HG03521 (cell line): ENCODE data around the gene MAMDC4.
A peak's percentile ranks its signal among the peaks of the same experiment; 100 is the strongest.
"Not testable (repeated sequence)": the region's sequence is repeated elsewhere in the genome, so short reads cannot be mapped to it uniquely, and the experiment has no call there.

Experiments used
- ATAC-seq: cut with Tn5 transposase; IDR thresholded peaks from one replicate; pipeline ENCODE4 v1.9.1; 2021; ENCODE audit warnings: mild to moderate bottlenecking, moderate library complexity; ENCODE audit not compliant: unreplicated experiment

Gene MAMDC4

DNA sequence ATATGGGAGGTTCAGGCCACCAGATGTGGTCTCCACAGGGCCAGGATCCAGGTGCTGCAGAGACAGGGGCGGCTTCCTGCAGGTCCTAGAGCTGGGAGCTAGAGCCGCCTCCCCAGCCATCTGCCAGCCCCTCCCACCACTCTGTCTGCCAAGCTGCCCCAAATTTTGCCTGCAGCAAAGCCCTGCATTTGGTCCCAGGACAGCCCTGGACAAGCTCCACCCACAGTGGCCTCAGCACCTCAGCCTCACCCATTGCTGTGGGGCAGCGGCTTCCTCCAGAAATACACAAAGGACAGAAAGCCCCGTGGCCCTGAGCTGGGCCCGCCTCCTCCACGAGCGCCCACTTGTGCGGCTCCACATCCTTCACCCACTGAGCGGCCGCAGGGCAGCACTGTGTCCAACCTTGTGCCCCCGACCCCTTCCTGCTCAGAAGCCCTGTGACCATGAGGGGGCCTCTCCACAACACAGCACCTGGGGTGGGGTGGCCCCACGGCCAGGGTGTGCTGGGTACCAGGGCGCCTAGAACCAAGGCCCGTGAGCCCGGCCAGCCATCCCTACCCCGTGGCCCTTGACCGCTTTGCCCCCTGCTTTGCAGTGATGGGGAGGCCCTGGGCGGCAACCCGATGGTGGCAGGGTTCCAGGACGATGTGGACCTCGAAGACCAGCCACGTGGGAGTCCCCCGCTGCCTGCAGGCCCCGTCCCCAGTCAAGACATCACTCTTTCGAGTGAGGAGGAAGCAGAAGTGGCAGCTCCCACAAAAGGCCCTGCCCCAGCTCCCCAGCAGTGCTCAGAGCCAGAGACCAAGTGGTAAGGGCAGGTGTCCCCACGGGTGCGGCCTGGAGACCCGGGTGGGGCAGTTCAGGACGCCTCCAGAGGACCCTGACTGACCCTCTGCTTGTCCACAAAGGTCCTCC is 13.6 kb upstream of the MAMDC4 start:
- no peak for ATAC-seq

DNA sequence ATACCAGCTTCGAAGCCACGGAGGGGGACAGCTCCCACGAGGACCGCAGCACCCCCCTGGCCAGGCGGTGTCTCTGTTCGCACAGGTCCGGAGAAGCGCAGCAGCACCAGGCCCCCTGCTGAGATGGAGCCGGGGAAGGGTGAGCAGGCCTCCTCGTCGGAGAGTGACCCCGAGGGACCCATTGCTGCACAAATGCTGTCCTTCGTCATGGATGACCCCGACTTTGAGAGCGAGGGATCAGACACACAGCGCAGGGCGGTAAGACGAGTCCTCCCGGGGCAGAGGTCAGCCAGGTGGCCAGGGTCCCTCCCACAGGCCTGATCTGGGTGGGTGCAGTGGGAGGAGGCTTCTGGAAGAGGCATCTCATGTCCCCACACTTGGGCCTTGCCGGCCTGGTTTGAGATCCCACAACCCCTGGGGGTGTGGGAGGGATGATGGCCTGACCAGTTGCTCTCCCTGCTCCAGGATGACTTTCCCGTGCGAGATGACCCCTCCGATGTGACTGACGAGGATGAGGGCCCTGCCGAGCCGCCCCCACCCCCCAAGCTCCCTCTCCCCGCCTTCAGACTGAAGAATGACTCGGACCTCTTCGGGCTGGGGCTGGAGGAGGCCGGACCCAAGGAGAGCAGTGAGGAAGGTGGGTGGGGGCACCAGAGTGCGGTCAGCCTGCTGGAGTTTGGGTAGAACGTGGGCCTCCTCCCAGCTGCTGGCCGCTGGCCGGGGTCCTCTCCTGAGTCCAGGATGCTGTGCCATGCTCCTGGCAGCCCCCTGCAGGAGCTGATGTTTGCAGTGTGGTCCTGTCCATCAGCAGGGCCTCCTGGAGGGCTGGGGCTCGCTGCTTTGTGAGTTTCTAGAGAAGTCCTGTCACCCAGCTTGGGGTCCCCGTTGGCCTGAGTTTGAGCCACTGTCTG is 12.7 kb upstream of the MAMDC4 start:
- no peak for ATAC-seq

DNA sequence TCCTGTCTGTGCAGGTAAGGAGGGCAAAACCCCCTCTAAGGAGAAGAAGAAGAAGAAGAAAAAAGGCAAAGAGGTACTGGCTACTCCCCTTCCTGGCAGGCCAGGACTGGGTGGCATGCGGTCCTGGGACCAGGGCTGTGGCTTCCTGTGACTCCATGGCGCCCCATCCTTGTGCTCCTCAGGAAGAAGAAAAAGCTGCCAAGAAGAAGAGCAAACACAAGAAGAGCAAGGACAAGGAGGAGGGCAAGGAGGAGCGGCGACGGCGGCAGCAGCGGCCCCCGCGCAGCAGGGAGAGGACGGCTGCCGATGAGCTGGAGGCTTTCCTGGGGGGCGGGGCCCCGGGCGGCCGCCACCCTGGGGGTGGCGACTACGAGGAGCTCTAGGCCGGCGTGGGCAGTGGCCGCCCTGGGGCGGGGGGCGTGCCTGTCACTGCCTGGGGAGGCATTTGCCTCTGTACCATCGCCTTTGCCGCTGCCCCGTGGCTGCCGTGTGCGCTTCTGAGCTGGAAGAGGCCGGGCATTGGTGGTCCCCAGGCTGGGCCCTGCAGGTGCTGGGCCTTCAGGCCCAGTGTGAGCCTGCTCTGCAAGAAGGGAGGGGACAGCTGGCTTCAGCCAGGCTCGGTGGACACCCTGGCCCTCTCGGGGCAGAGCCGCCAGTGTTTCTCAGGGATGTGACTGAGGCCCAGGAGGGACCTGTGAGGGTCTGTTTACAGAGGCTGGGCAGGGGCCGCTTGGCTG is 11.8 kb upstream of the MAMDC4 start:
- no peak for ATAC-seq

DNA sequence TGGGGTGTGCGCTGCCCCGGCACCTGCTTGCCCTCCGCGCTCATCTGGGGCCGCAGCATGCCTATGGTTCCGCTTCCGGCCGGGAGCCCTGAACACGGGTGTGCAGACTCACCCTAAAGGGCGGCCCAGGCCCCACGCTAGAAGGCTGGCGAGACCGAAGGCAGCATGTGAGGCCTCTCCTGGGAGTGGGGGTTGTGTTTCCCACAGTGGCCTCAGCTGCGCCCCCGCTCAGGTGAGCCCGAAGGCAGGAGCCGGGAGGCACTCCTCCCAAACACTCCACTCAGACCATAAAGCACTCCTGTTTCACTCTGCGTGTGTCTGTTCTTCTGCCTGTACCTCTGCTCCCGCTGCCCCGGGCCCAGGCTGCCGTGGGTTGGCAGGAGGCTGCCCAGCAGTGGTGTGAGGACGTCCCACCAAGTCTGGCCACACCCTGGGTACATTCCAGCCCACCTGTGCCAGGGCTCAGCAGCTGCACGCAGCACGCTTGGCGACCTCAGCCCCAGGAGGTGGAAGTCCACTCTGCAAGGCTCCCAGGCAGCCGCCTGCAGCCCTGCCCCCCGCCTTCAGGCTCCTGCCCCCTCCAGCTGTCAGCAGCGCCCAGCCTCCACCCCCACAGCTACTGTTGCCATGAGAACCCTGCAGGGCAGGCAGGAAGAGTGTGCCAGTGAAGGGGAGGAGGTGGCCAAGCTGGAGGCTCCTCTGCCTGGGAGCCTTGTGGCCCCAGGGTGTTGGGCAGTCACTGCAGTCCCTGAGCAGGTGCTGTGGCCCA is 11.1 kb upstream of the MAMDC4 start:
- no peak for ATAC-seq

DNA sequence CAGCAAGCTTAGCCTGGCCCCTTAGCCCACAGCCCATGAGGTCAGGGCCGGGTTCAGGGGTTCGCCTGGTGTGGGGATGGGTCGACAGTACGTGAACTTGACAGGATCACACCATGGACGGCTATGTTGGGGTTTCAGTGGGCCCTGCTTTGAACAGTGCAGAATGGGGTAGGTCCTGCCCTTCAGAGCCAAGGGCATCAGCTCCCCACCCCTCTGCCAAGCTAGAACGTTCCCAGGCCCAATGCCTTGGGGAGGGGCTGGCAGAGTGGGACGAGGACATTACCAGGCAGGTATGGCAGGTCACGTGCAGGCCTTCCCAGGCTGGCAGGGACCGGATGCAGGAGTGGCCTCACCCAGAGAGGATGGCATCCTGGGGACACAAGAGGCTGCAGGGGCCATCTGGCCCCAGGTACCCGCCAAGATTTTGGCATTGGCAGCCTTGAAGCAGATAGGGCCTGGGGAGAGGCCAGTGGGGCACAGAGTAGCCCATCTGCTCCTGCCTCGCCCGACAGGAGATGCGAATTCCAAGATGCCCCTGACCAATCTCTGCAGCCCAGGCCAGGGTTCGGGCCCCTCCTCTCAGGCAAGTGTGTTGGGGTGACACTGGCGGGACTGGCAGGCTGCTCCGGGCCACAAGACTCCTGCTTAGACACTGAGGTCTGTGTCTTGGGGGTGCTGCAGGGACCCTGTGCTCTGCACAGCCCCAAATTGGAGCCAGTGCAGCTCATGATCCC is 10.3 kb upstream of the MAMDC4 start:
- not testable (repeated sequence) for ATAC-seq

DNA sequence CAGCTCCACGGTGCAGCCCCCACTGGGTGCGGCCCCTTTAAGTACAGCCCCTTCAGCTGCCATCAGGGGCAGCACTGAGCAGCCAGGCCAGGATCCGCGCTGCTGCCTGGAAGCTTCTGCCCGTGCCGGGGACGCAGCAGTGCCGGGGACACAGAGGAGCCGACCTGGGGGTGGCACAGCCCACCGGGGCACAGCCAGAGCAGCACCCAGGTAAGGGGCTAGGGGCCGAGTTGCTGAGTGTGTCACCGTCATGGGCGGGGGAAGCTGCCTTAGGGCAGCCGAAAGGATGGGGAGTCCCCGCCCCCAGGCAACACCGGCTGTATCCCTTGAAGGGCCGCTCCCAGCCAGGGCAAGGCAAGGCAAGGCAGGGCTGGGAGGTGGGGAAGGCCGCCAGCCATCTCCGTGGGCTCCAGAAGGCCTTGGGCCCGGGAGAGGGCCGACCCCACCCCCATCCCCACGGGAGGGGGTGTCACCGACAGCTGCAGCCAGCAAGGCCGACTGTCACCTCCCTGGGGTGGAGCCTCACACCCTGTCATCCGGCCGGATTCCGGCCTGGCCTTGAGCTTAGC is 9.7 kb upstream of the MAMDC4 start, which contains the start of gene AJM1:
Gene AJM1 (plus strand): TSS at position 99 of the 569 bp plus-strand sequence. CDS start 1,937 bp downstream, outside the sequence.
- peak; percentile 66 for ATAC-seq

DNA sequence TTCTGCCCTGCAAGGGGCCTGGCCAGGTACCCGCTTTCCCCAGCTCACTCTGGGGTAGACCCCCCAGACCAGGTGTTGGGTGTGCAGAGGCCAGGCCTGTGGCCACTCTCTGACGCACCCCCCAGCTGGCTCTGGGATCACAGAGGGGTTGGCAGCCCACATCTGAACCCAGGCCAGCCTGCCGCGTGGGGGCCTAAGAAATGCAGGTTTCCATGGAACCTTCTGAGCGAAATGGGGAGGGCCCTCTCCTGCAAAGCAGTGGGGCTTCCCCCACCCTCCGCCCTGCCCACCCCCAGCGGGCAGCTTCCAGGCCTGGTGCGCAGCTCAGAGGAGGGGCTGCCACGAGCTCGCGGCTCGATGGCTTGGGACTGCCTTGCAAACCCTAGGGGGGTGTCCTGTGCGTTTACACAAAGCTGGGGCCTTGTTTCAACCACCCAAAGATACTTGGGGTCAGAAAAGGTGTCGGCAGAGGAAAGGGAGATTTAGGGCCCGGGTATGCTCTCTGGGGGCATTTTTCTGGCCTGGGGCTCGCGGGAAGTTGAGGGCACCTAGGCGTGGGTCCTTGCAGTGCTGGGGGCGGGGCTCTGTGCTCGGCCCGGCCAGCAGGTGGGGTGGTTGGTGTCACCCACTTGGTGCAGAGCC is 8.9 kb upstream of the MAMDC4 start:
- not testable (repeated sequence) for ATAC-seq

DNA sequence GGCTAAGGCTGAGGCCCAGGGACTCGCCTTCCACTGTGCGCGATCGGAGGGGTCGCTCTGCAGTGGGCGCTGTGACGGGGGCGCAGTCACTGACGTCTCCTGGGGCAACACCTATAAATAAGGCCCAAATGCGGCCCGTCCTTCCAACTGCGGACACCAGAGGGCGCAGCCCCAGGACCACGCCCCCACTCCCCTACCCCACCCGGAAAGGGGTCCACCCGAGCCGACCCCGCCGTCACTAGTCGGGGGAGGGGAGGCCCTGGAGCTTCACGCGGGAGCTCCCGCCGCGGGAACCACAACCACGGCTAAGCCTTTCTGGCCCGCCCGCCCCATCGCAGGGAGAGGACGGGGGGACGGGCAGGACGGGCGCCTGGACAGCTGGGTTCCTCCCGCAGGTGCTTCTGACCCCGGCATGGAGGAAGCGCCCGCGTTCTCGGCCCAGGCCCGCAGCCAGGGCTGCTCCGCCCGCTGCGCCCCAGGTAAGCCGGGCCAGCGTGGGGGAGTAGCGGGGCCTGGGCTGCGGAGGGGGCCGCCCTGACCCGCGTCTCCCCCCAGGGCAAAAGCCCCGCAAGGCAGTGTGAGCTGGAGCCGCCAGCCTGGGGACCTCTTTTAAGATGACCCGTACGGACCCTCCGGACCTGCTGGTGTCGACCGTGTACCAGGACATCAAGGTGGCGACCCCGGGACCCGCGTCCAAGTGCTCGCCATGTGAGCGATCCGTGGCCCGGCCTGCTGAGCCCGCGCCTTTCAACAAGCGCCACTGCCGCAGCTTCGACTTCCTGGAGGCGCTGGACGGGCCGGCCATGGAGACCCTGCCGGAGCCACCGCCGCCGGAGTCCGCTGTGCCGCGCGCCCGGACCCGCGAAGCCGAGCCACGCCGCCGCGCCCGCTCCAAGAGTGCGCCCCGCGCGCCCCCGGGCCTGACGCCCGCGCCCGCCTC is 8.1 kb upstream of the MAMDC4 start:
- ATAC-seq = not testable (repeated sequence)

DNA sequence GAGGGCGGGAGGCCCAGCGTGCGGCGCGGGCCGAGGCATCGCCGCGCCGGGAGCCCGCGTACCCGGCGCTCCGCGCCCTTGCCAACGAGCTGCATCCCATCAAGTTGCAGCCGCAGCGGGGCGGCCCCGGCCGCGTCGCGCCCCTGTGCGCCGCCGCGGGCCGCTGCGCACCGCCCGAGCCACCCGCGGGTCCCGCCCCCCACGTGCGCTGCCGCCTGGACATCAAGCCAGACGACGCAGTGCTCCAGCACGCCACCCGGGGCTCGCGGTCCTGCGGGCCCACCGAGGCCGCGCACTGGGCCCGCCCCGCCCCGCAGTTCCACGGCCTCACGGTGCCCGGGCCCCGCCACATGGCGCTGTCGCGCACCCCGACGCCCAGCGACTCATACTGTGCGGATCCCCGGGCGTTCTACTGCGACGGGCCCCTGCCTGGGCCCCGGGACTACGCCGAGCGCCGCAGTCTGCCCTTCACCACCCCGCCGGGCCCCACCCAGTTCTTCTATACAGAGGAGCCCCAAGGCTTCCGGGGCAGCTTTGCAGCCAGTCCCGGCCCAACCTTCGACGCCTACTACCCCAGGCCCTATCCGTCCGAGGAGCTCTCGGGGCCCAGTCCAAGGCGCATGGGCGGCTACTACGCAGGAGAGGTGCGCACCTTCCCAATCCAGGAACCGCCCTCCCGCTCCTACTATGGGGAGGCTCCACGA is 7.2 kb upstream of the MAMDC4 start:
- no peak for ATAC-seq

DNA sequence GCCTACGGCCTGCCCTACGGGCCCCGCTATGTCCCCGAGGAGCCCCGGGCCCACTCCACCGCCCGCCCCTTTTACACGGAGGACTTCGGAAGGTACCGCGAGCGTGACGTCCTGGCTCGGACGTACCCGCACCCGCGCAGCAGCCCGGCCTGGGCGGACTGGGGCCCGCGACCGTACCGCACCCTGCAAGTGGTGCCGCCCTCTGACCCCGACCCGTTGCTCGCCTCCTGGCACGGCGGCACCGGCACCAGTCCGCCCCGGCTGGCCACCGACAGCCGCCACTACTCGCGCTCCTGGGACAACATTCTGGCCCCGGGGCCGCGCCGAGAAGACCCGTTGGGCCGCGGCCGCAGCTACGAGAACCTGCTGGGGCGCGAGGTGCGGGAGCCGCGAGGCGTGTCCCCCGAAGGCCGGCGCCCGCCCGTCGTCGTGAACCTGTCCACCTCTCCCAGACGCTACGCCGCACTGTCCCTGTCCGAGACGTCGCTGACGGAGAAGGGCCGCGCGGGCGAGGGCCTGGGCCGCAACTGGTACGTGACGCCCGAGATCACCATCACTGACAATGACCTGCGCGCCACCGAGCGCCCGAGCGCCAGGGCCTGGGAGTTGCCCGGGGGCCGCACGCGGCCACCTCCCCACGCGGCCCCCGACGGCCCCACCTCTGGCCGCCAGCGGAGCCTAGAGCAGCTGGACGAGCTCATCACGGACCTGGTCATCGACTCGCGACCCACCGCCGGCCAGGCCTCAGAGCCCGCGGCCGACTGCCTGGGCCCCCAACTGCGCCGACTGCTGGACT is 6.5 kb upstream of the MAMDC4 start:
- no peak for ATAC-seq

DNA sequence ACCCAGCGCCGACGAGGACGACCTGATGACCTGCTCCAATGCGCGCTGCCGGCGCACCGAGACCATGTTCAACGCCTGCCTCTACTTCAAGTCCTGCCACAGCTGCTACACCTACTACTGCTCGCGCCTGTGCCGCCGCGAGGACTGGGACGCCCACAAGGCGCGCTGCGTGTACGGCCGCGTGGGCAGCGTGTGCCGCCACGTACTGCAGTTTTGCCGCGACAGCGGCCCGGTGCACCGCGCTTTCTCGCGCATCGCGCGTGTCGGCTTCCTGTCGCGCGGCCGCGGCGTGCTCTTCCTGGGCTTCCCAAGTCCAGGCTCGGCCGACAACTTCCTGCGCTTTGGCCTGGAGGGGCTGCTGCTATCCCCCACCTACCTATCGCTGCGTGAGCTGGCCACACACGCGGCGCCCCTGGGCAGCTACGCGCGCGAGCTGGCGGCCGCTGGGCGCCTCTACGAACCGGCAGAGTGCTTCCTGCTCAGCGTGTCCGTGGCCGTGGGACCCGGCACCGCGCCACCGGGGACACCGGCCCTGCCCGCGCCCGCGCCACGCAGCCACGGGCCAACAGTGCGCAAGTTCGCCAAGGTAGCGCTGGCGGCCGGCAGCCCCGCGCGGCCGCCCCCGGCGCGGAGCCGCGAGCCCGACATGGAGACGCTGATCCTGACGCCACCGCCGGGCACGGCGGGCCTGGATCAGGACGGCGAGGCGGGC is 5.6 kb upstream of the MAMDC4 start:
- no peak for ATAC-seq

DNA sequence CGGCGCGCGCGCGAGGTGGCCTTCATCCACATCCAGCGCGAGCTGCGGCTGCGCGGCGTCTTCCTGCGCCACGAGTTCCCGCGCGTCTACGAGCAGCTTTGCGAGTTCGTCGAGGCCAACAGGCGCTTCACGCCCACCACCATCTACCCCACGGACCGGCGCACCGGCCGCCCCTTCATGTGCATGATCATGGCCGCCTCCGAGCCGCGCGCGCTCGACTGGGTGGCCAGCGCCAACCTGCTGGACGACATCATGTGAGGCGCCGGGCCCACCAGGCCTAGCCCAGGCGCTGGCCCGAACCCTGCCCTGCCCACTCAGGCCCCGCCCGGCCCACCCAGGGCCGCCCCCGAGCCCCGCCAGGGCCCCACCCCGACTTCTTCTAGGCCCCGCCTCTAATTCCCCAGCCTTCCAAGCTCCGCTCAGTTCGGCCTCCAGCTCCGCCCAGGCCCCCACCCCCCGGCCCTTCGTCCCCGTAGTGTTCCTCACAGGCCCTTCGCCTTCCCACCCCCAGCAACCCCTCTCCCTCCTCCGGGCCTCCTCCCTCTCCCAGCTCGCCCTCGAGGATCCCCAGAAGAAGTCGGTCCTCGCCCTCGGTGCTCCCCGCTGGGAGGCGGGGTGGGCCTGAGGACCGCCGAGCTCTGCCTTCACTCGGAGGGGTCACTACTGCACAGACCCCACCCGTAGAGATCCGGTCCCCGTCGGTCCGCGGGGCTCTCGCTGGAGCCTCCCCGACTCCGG is 4.9 kb upstream of the MAMDC4 start:
- ATAC-seq = no peak

DNA sequence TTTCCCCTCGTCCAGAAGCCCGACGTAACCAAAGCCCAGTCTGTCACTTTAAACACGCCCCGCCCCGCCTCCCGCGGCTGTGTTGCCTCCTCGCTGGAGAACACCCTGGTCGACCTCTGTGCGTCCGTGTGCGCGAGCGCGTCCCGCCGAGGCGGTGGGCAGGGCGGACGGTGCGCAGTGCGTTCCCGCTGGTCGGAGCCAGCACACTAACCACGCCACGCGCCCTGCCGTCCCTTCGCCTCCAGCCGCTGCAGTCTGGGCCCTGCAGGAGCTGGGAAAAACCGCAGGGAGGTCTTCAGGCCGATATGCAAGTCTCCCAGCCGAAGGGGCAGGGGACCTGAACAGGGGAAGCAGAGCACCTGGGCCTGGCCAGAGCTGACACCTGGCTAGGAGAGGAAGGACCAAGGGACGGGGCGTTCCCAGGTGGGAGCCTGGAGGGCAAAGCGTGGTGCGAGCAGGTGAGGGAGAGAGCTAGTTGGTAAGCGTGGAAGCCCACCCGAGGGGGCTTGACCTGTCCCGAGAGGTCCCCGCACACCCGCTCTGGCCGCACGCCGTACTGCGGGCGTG is 4.2 kb upstream of the MAMDC4 start:
- no peak for ATAC-seq

DNA sequence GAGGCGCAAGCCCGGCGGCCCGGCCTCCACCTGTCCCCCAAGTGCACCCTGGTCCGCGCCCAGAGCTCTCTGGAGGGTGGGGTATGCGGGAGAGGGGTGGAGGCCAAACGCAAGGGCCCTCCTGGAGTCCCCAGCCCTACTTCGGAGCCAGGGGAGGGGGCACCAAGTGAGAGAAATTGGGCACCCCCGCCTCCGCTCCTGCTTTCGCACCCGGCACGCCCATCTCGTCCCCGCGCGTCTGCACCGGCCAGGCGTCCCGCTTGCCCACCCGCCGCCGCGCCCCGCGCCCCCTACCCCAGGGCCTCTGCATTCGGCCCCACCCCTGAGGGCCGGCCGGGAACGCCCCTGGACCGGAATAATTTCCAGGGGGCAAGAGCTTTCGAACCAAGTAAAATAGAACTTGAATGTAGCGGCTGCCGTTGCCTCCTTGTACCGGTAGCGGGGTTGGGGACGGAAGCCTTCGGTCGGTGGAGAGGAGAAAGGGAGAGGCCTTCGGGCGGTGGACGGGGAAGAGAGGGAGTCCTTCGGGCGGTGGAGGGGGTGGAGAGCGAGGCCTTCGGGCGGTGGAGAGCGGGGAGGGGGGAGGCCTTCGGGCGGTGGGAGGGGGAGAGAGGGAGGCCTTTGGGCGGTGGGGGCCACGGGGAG is 3.6 kb upstream of the MAMDC4 start:
- ATAC-seq = no peak
